Dendritic cell treated with granulocyte-macrophage colony-stimulating factor and Interleukin-4, amounts not matched to agents 40 ng/mL and 50 ng/mL, for 4 days (primary cell): Measurements from ENCODE around the gene HABP4.

Experiments
- H3K27ac Mint-ChIP-seq: one replicate; pipeline ENCODE4 v1.8.0; 2022; ENCODE audit warnings: mild to moderate bottlenecking, mixed read lengths
- H3K27me3 Mint-ChIP-seq: one replicate; pipeline ENCODE4 v1.8.0; 2022; ENCODE audit warnings: mild to moderate bottlenecking, mixed read lengths
- H3K36me3 Mint-ChIP-seq: one replicate; pipeline ENCODE4 v1.8.0; 2022; ENCODE audit warnings: low read depth, mixed read lengths
- H3K4me1 Mint-ChIP-seq: one replicate; pipeline ENCODE4 v1.8.0; 2022; ENCODE audit warnings: low read depth, mixed read lengths
- H3K4me3 Mint-ChIP-seq: one replicate; pipeline ENCODE4 v1.8.0; 2022; ENCODE audit warnings: mild to moderate bottlenecking, moderate library complexity, mixed read lengths
- H3K9me3 Mint-ChIP-seq: one replicate; pipeline ENCODE4 v1.8.0; 2022; ENCODE audit warnings: mixed read lengths
- intact Hi-C: fragments of 100-400 bp; cut with micrococcal nuclease; formaldehyde crosslinking; loops from one replicate; pipeline ENCODE4 v1.15.0; 2022

HABP4 gene

GRCh38 chr9:96476013-96476412, 26.0 kb downstream of the HABP4 start:
- H3K27ac Mint-ChIP-seq: no peak overlapping the region
- intact Hi-C loops: no loop called here
- no peaks in the 10 kb centered on the region for H3K9me3 Mint-ChIP-seq
- no peaks in the 10 kb centered on the region for H3K27me3 Mint-ChIP-seq
- no peaks in the 10 kb centered on the region for H3K4me1 Mint-ChIP-seq
- no peak overlapping the region for H3K4me3 Mint-ChIP-seq
- peaks cover 4% of the 10 kb centered on the region for H3K36me3 Mint-ChIP-seq

DNA sequence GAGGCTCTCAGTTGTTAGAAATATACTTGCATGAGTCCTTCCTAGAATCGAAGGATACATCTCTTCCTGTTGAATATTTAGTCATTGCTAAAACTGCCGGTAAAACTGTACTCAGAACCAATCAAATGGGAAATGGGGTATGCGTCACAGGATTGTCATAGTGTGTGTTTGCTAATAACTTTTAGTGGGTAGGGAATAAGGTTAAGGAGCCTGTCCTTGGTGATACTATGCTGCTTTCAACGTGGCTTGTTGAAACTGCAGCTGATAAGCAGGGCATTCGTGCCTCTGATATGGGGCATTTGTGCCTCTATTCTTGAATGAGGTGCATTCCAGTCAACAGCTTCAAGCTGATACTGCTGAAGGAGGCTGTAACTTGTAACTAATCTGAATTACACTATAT, 26.6 kb downstream of the HABP4 start:
- Mint-ChIP-seq H3K27me3 (no peaks in the 10 kb centered on the region), H3K4me1 (no peaks in the 10 kb centered on the region), H3K36me3 (no peaks in the 10 kb centered on the region), H3K27ac (no peak overlapping the region), H3K4me3 (no peak overlapping the region), H3K9me3 (no peaks in the 10 kb centered on the region)
- intact Hi-C loops: no loop called here

GRCh38 chr9:96478829-96479371, 28.9 kb downstream of the HABP4 start:
- intact Hi-C loops: no loop called here
- no peak overlapping the region for H3K27ac Mint-ChIP-seq
- H3K36me3 Mint-ChIP-seq: no peaks in the 10 kb centered on the region
- no peak overlapping the region for H3K4me3 Mint-ChIP-seq
- H3K9me3 Mint-ChIP-seq: no peaks in the 10 kb centered on the region
- no peaks in the 10 kb centered on the region for H3K27me3 Mint-ChIP-seq
- no peaks in the 10 kb centered on the region for H3K4me1 Mint-ChIP-seq

GRCh38 chr9:96480736-96481135, 30.8 kb downstream of the HABP4 start:
- Mint-ChIP-seq H3K27me3 (no peaks in the 10 kb centered on the region), H3K4me1 (no peaks in the 10 kb centered on the region), H3K27ac (no peak overlapping the region), H3K9me3 (no peaks in the 10 kb centered on the region), H3K36me3 (no peaks in the 10 kb centered on the region), H3K4me3 (no peak overlapping the region)
- intact Hi-C loops: no loop called here

DNA sequence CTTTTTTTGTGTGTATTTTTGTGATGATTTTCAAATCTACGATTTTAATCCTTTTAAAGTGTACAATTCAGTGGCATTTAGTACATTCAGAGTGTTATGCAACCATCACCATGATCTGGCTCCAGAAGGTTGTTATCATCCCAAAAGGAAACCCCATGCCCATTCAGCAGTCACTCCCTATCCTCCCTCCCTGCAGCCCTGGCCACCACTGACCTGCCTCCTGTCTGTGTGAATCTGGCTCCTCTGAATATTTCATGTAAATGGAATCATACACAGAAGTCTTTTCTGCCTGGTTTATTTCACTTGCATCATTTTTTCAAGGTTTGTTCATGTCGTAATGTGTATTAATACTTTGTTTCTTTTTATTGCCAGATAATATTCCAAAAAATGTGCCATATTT, 32.5 kb downstream of the HABP4 start:
- intact Hi-C loops: no loop called here

GRCh38 chr9:96483197-96483596, 33.2 kb downstream of the HABP4 start:
- intact Hi-C loops: no loop called here
- no peaks in the 10 kb centered on the region for H3K9me3 Mint-ChIP-seq
- H3K36me3 Mint-ChIP-seq: peaks cover 5% of the 10 kb centered on the region
- no peak overlapping the region for H3K27ac Mint-ChIP-seq
- no peaks in the 10 kb centered on the region for H3K27me3 Mint-ChIP-seq
- no peaks in the 10 kb centered on the region for H3K4me1 Mint-ChIP-seq
- no peak overlapping the region for H3K4me3 Mint-ChIP-seq

More for the DNA sequence above, 32.5 kb downstream of the HABP4 start:
- Mint-ChIP-seq H3K9me3 (no peaks in the 10 kb centered on the region), H3K4me3 (no peak overlapping the region), H3K27ac (no peak overlapping the region), H3K36me3 (no peaks in the 10 kb centered on the region), H3K4me1 (no peaks in the 10 kb centered on the region), H3K27me3 (no peaks in the 10 kb centered on the region)

GRCh38 chr9:96483733-96484390, 33.9 kb downstream of the HABP4 start:
- Mint-ChIP-seq H3K4me1 (no peaks in the 10 kb centered on the region), H3K27me3 (no peaks in the 10 kb centered on the region), H3K36me3 (peaks cover 12% of the 10 kb centered on the region), H3K4me3 (no peak overlapping the region), H3K27ac (no peak overlapping the region), H3K9me3 (no peaks in the 10 kb centered on the region)
- intact Hi-C loops: no loop called here

- Mint-ChIP-seq H3K27ac (no peak overlapping the region), H3K4me1 (no peaks in the 10 kb centered on the region), H3K27me3 (no peaks in the 10 kb centered on the region), H3K9me3 (no peaks in the 10 kb centered on the region), H3K36me3 (peaks cover 12% of the 10 kb centered on the region), H3K4me3 (no peak overlapping the region)
- intact Hi-C loops: no loop called here
Measured at GRCh38 chr9:96484521-96484931, 34.6 kb downstream of the HABP4 start.

- intact Hi-C loops: no loop called here
- Mint-ChIP-seq H3K4me1 (no peaks in the 10 kb centered on the region), H3K9me3 (no peaks in the 10 kb centered on the region), H3K27ac (no peak overlapping the region), H3K36me3 (peaks cover 12% of the 10 kb centered on the region), H3K27me3 (no peaks in the 10 kb centered on the region), H3K4me3 (no peak overlapping the region)
Measured at GRCh38 chr9:96485280-96485679, 35.3 kb downstream of the HABP4 start.

GRCh38 chr9:96486386-96487028, 36.5 kb downstream of the HABP4 start:
- intact Hi-C loops: no loop called here
- Mint-ChIP-seq H3K4me3 (no peak overlapping the region), H3K36me3 (peaks cover 12% of the 10 kb centered on the region), H3K27ac (no peak overlapping the region), H3K27me3 (no peaks in the 10 kb centered on the region), H3K4me1 (no peaks in the 10 kb centered on the region), H3K9me3 (no peaks in the 10 kb centered on the region)

DNA sequence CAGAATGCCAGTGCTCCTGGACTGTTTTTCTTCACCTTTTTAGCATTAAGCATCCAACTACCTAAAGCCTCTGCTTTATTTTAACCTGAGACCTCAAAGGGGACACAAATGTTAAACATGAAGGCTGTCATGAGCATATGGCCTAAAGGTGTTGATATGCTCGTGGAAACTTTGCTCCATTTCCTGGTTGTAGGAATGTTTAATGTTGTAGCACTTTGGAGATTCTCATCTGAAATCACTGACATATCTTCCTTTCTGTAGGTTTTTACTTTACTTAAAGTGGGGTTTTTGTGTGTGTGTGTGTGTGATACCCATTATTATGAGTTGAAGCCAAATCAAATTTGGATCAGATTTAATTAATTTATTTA, 37.0 kb downstream of the HABP4 start:
- Mint-ChIP-seq H3K4me3 (no peak overlapping the region), H3K27ac (no peak overlapping the region), H3K27me3 (no peaks in the 10 kb centered on the region), H3K4me1 (no peaks in the 10 kb centered on the region), H3K36me3 (peaks cover 12% of the 10 kb centered on the region), H3K9me3 (no peaks in the 10 kb centered on the region)
- intact Hi-C loops: no loop called here

GRCh38 chr9:96487949-96488348, 38.0 kb downstream of the HABP4 start:
- Mint-ChIP-seq H3K27me3 (no peaks in the 10 kb centered on the region), H3K4me1 (no peaks in the 10 kb centered on the region), H3K4me3 (no peak overlapping the region), H3K9me3 (no peaks in the 10 kb centered on the region), H3K27ac (no peak overlapping the region), H3K36me3 (peaks cover 12% of the 10 kb centered on the region)
- intact Hi-C loops: no loop called here

- H3K4me1 Mint-ChIP-seq: no peaks in the 10 kb centered on the region
- peaks cover 12% of the 10 kb centered on the region for H3K36me3 Mint-ChIP-seq
Measured at GRCh38 chr9:96489482-96489979, 39.6 kb downstream of the HABP4 start.

DNA sequence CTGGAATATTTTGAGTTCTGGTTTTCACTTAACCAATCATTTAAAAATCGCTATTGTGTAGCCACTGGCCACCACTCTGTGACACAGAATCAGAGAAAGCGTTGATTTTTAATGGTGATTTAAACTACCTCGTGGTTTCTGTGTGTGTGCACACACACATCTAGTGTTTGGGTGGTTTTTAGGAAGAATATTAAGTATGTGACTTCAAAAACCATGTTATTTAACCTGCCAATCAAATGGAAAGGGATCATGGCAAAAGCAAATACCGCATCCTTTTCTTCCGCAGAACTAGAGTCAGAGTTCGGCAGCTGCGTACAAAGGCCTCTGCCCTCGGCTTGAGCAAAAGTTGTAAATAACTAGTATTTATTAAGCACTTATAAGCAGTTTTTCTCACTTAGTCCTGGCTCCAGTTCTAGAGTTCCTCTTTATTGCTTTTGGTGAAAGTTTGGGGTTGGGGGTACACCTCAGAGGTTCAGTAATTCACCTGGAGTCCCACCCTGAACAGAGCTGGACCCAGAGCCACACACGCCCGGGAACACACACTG, 40.6 kb downstream of the HABP4 start:
- H3K4me1 Mint-ChIP-seq: no peaks in the 10 kb centered on the region
- H3K9me3 Mint-ChIP-seq: no peaks in the 10 kb centered on the region
- peaks cover 12% of the 10 kb centered on the region for H3K36me3 Mint-ChIP-seq
- intact Hi-C loops: no loop called here
- no peaks in the 10 kb centered on the region for H3K27me3 Mint-ChIP-seq
- H3K27ac Mint-ChIP-seq: no peak overlapping the region
- no peak overlapping the region for H3K4me3 Mint-ChIP-seq

More at GRCh38 chr9:96489482-96489979, 39.6 kb downstream of the HABP4 start:
- no peaks in the 10 kb centered on the region for H3K27me3 Mint-ChIP-seq
- intact Hi-C loops: no loop called here
- H3K4me3 Mint-ChIP-seq: no peak overlapping the region
- H3K9me3 Mint-ChIP-seq: no peaks in the 10 kb centered on the region
- H3K27ac Mint-ChIP-seq: no peak overlapping the region
